K562 (cell line): ENCODE results near the gene DISC1. TPM values are rescaled to one million over a fixed set of nuclear protein-coding genes. Genes with fewer than 3 reads are reported as not detected.

ENCODE experiments used
- ATAC-seq: fragments of 200-7000 bp; cut with Tn5 transposase; 3 replicates; pipeline ENCODE4 v1.9.1; 2020; ENCODE audit warnings: moderate library complexity
- BruUV-seq: library from RNA; stranded (reverse); fragments of 400-500 nt; replicated peaks from 2 replicates; lab custom pipeline; 2021; lab: Mats Ljungman, UMichigan
- CTCF ChIA-PET: fragments of 300-600 bp; formaldehyde crosslinking; extraction: SDS; loops from one replicate; lab custom pipeline; 2021; ENCODE audit warnings: low intra/inter-chr PET ratio; lab: Yijun Ruan, JAX
- POLR2A ChIA-PET: fragments of 300-600, 350-650 bp; sonication (Branson Sonifier 250); formaldehyde crosslinking; extraction: SDS; loops from one replicate; lab custom pipeline; 2021; ENCODE audit warnings: antibody characterized with exemption, inconsistent platforms; lab: Yijun Ruan, JAX
- DNase-seq, 4 experiments: peaks; one replicate each; pipeline versions ENCODE4 v3.0.0 to v3.0.0-alpha.2; 2011 to 2018; ENCODE audit warnings: low spot score in 3 of 4, mixed read lengths in 3 of 4; ENCODE audit errors: extremely low read depth in 1 of 4
- FAIRE-seq: peaks from 2 replicates; lab custom pipeline; 2011; peaks lifted over from hg19 to GRCh38; lab: Jason Lieb, UNC
- H2AFZ ChIP-seq: 2 replicates; pipeline ENCODE4 v1.6.0; 2011; ENCODE audit warnings: low read depth, low read length, control low read depth, inconsistent platforms
- H3K27ac ChIP-seq: fragments of 200-600 bp; 3 replicates; pipeline ENCODE4 v1.8.0; 2011; ENCODE audit warnings: low read depth, mild to moderate bottlenecking, control low read depth, inconsistent platforms, low read length, moderate library complexity, mixed read lengths; ENCODE audit errors: extremely low read depth
- H3K27me3 ChIP-seq, 2 experiments: fragments of 300-600 bp in 1 of 2; 2 replicates in 1 of 2; 3 replicates in 1 of 2; pipeline versions ENCODE4 v1.6.0 to v1.8.0; 2011; ENCODE audit warnings: inconsistent platforms in 2 of 2, low read length in 2 of 2, mild to moderate bottlenecking in 1 of 2, mixed read lengths in 1 of 2, moderate library complexity in 1 of 2; ENCODE audit not compliant: control insufficient read depth in 2 of 2, insufficient read depth in 2 of 2
- H3K36me3 ChIP-seq: fragments of 300-600 bp; 3 replicates; pipeline ENCODE4 v1.8.0; 2011; ENCODE audit warnings: mild to moderate bottlenecking, low read length, inconsistent platforms; ENCODE audit not compliant: control insufficient read depth, insufficient read depth
- H3K4me1 ChIP-seq, 2 experiments: fragments of 200-600 bp in 1 of 2; replicated peaks in 1 of 2; 2 replicates in 1 of 2; 3 replicates in 1 of 2; pipeline versions ENCODE4 v1.5.1 to v1.8.0; 2011; ENCODE audit warnings: inconsistent platforms in 2 of 2, low read length in 2 of 2, mild to moderate bottlenecking in 1 of 2, mixed read lengths in 1 of 2, moderate library complexity in 1 of 2; ENCODE audit not compliant: control insufficient read depth in 2 of 2, insufficient read depth in 2 of 2
- H3K4me2 ChIP-seq: 2 replicates; pipeline ENCODE4 v1.6.1; 2011; ENCODE audit warnings: low read length, control low read depth, inconsistent platforms, mixed read lengths; ENCODE audit not compliant: insufficient read depth
- H3K4me3 ChIP-seq: fragments of 200-600 bp; sonication (generic), shearing (Covaris generic); 2 replicates; pipeline ENCODE4 v1.5.1; 2016; ENCODE audit warnings: control low read depth, inconsistent platforms
- H3K79me2 ChIP-seq: fragments of 200-600 bp; 3 replicates; pipeline ENCODE4 v1.8.0; 2011; ENCODE audit warnings: low read length, inconsistent platforms; ENCODE audit not compliant: control insufficient read depth, insufficient read depth
- H3K9ac ChIP-seq, 2 experiments: 2 replicates each; pipeline versions ENCODE4 v1.6.0 to v1.6.1; 2011; ENCODE audit warnings: low read depth in 2 of 2, low read length in 2 of 2, control low read depth in 1 of 2, inconsistent platforms in 1 of 2, mild to moderate bottlenecking in 1 of 2, mixed read lengths in 1 of 2; ENCODE audit not compliant: insufficient read depth in 1 of 2
- H3K9me1 ChIP-seq: one replicate; pipeline ENCODE4 v1.6.0; 2011; ENCODE audit warnings: inconsistent platforms, mild to moderate bottlenecking, low read length, moderate library complexity; ENCODE audit not compliant: control insufficient read depth, insufficient read depth
- H3K9me3 ChIP-seq: replicated peaks from 2 replicates; pipeline ENCODE4 v1.5.1; 2011; ENCODE audit warnings: low read depth, low read length, inconsistent platforms; ENCODE audit not compliant: control insufficient read depth, insufficient read depth
- H4K20me1 ChIP-seq: replicated peaks from 2 replicates; pipeline ENCODE4 v1.6.1; 2011; ENCODE audit warnings: low read length, inconsistent platforms, mixed read lengths; ENCODE audit not compliant: control insufficient read depth, insufficient read depth
- MAFF ChIP-seq: IDR thresholded peaks from 2 replicates; pipeline ENCODE4 v1.6.1; 2012; ENCODE audit warnings: low read length, improper control_type of control experiment
- PKNOX1 ChIP-seq: fragments of 450-650 bp; IDR thresholded peaks from 2 replicates; pipeline ENCODE4 v1.6.1; 2016
- ZNF75A ChIP-seq: fragments of 450-650 bp; formaldehyde crosslinking; IDR thresholded peaks from 2 replicates; pipeline ENCODE4 v1.4.0; 2020; ENCODE audit warnings: mild to moderate bottlenecking
- WGBS: fragments of 100-300 bp; shearing (Covaris generic); methylation state at CpG from one replicate; pipeline ENCODE4 v1.1.6; 2016; ENCODE audit warnings: low coverage, mixed read lengths; ENCODE audit not compliant: insufficient coverage; ENCODE audit errors: missing lambda C conversion rate; 5-methylcytosine and 5-hydroxymethylcytosine counted together
- in situ Hi-C: fragments of 300-500 bp; cut with MboI; formaldehyde crosslinking; loops from 4 replicates; pipeline ENCODE4 v1.15.0; 2018; ENCODE audit warnings: inconsistent platforms, mixed read lengths
- intact Hi-C: fragments of 100-400 bp; cut with micrococcal nuclease; formaldehyde crosslinking; loops from 2 replicates; pipeline ENCODE4 v1.14.2; 2022
- polyA plus RNA-seq, 8 experiments: library from polyadenylated mRNA; depleted of rRNA in 4 of 8; stranded (reverse) in 5 of 8; unstranded in 3 of 8; fragments of >200 nt; fragmentation: Nextera tagmentation in 2 of 8; fragmentation: Illumina TruSeq in 1 of 8; extraction: Ambion mirVana in 2 of 8; extraction: Trizol in 1 of 8; gene quantifications; 2 replicates each; pipeline versions ENCODE4 v1.2.1 to v1.2.3, GENCODE V29; 2011 to 2014; ENCODE audit warnings: inconsistent platforms in 1 of 8, missing spikeins in 1 of 8
- total RNA-seq, 7 experiments: library from RNA; depleted of rRNA in 6 of 7; stranded (reverse); fragments of >200 nt in 6 of 7; fragmentation: Illumina TruSeq in 2 of 7; extraction: Trizol in 2 of 7; gene quantifications; 2 replicates each; pipeline versions ENCODE4 v1.2.1 to v1.2.3, GENCODE V29; 2011 to 2021; ENCODE audit warnings: low replicate concordance in 1 of 7

The DISC1 gene
- total and polyA plus RNA-seq, 9 of the 15 experiments (the other 6 are each of a cell fraction or from before 2014, with no cell fraction given): 0.01 to 0.11 (median 0.08) TPM; not detected in 1

- TF ChIP-seq ZNF75A (CRISPR knock-in tag): no peak
These were observed 14.0 kb upstream of the DISC1 start (continued) for GRCh38 chr1:231612393-231613089.

GRCh38 chr1:231613419-231614349 lies 12.9 kb upstream of the DISC1 start:
- DNase-seq: no peak
- 2% methylated on average over 7 of the region's 7 CpGs for WGBS
- no peak overlapping the region for H3K27ac ChIP-seq
- no peak for ATAC-seq
- peaks cover 27 to 45% of the 10 kb centered on the region in 2 experiments for H3K27me3 ChIP-seq
- no peaks in the 10 kb centered on the region for H3K36me3 ChIP-seq
- H4K20me1 ChIP-seq: no peaks in the 10 kb centered on the region
- in situ Hi-C loops (no loop called here), intact Hi-C loops (no loop called here)
- no peak overlapping the region for H3K4me2 ChIP-seq
- no peak overlapping the region for H3K9ac ChIP-seq
- no peak overlapping the region for H3K4me3 ChIP-seq
- H2AFZ ChIP-seq: no peak overlapping the region
- FAIRE-seq: no peak
- no peaks in the 10 kb centered on the region for H3K9me3 ChIP-seq
- H3K4me1 ChIP-seq: no peaks in the 10 kb centered on the region; a peak in 1 of 5 replicates
- H3K79me2 ChIP-seq: no peaks in the 10 kb centered on the region
- no TSS peak for BruUV-seq
- POLR2A ChIA-PET: no interaction called here
- CTCF ChIA-PET: no interaction called here
- H3K9me1 ChIP-seq: no peaks in the 10 kb centered on the region
- TF ChIP-seq MAFF (no peak), PKNOX1 (peak; percentile 62)
